HUDEP-2 (cell line): ENCODE data around the gene MACROD2.
"Not testable (repeated sequence)": the region's sequence is repeated elsewhere in the genome, so short reads cannot be mapped to it uniquely, and the experiment has no call there.

Source experiments
- DNase-seq, 76 experiments: peaks; one replicate each; lab custom pipeline; 2025; ENCODE audit not compliant: unreplicated experiment in 76 of 76; lab: John Stamatoyannopoulos, UW

MACROD2 gene

DNA sequence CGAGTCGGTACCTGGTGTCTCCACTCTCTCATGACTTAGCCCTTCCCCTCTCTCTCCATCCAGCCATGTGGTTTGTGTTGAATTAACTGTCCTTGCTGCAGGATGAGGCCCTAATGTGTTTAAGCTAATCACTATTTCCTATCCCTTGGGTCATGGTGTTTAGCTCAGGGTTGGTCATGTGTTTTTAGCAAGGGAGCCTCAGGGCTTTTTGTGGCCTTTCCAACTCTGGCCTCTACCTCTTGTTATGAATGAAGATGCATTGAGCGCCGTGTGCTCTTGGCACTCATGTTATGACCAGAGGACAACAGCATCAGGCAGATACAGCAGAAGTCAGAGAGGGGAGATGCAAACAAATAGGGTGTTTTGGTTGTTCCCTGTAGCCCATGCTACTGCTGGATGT, 1016.3 kb downstream of the MACROD2 start:
- no peak for DNase-seq

DNA sequence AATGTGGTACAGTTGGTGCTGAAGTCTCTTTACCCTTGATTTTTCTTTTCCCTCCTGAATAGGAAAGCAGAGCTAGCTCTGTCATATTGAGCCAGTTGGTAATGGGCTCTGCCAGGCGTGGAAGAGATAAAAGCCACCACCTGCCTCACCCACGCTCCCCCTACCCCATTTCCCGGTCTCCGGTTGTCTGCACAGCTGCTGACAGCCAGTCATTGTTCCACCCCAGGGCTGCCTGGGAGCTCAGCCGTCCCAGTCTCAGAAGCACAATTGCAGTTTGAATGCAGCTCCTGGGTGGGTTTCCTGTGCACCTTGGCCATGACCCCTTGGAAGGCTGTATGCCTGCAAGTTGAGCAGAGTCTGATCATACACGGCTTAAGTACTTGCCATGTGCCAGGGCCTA, 1017.2 kb downstream of the MACROD2 start:
- DNase-seq, result no peak

DNA sequence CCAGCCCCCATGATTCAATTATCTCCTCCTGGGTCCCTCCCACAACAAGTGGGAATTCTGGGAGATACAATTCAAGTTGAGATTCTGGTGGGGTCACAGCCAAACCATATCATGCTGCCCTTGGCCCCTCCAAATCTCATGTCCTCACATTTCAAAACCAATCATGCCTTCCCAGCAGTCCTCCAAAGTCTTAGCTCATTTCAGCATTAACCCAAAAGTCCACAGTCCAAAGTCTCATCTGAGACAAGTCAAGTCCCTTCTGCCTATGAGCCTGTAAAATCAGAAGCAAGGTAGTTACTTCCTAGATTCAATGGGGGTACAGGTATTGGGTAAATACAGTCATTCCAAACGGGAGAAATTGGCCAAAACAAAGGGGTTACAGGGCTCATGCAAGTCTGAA, 1021.6 kb downstream of the MACROD2 start:
- not testable (repeated sequence) for DNase-seq

- DNase-seq, result no peak
Measured at GRCh38 chr20:15018966-15019365, 1023.6 kb downstream of the MACROD2 start.

- no peak for DNase-seq
Measured at GRCh38 chr20:15020845-15021244, 1025.5 kb downstream of the MACROD2 start.

GRCh38 chr20:15022921-15023320, 1027.6 kb downstream of the MACROD2 start:
- no peak for DNase-seq

- DNase-seq, result no peak
Measured at GRCh38 chr20:15026759-15027158, 1031.4 kb downstream of the MACROD2 start.

GRCh38 chr20:15030826-15031225, 1035.5 kb downstream of the MACROD2 start:
- DNase-seq, result no peak

DNA sequence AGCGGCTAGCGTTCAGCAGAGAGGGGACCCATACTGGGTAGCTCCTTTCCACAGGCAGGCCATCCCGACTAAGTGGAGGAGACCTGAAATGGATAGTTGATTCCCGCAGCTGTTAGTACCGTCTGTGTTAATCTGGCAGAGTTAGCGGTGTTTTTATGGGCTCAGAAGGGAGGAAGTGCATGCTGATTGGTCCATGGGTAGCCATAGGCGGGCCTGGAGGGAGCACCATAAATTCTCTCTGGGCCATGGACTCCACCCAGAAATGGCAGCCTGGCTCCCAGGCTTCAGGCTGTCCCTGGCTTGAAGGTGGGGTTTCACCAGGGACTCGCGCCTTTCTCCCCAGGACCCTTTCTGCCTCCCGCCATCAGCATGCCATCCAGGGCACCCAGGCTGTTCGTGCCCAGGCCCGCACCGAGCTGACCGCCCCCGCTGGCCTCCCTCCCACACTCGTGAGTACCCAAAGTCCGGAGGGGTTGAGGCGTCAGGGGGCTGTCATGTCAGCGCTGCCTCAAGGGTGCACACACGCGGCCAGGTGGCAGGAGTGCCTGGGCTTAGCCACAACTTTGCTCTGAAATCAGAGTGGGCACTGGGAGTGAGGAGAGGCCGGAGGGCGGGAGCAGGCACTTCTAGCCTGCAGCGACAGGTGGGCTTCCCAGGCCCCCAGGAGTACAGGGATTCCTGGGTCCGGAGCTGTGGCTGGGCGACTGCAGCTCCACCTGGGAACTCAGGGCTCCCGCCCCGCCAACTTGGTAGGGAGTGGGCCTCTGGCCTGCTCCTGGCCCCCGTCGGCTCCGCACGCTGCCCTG, 1036.4 kb downstream of the MACROD2 start:
- no peak for DNase-seq

DNA sequence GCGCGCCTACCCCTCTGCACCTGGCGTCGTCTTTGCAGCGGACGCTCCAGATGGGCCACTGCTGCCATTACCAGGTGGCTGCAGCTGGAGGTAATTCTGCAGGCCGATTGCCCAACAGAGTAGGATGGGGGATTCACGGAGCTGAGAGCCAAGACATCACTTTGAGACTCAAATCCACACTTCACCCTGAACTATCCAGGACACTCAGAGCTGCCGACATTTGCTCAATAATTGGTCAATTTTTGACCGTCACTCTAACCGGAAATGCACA, 1037.0 kb downstream of the MACROD2 start:
- DNase-seq, result no peak

GRCh38 chr20:15033269-15033668, 1038.0 kb downstream of the MACROD2 start:
- DNase-seq, result no peak

DNA sequence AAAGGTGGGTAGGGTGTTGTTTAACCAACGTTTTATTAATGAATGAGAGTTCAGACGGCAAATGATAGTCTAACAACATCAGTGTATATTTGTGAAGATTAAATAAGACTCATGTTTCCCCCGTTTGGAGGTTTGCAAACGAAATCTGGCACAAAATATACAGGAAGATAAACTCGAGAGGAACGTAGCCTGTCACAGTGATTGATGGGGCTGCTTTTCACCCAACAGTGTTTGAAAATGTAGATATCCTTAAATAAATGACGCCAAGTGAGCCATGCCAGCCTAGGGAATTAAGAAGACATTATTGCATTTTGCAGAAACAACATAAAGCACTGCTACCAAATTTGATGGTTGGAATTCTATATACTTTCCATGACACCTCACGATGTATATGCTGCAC, 1038.6 kb downstream of the MACROD2 start:
- no peak for DNase-seq

GRCh38 chr20:15036948-15037347, 1041.6 kb downstream of the MACROD2 start:
- no peak for DNase-seq

- no peak for DNase-seq
Measured at GRCh38 chr20:15039088-15039752, 1043.9 kb downstream of the MACROD2 start.

GRCh38 chr20:15042723-15043122, 1047.4 kb downstream of the MACROD2 start:
- no peak for DNase-seq

- DNase-seq, result no peak
Measured at GRCh38 chr20:15045246-15045645, 1049.9 kb downstream of the MACROD2 start.

GRCh38 chr20:15047042-15047441, 1051.7 kb downstream of the MACROD2 start:
- no peak for DNase-seq

DNA sequence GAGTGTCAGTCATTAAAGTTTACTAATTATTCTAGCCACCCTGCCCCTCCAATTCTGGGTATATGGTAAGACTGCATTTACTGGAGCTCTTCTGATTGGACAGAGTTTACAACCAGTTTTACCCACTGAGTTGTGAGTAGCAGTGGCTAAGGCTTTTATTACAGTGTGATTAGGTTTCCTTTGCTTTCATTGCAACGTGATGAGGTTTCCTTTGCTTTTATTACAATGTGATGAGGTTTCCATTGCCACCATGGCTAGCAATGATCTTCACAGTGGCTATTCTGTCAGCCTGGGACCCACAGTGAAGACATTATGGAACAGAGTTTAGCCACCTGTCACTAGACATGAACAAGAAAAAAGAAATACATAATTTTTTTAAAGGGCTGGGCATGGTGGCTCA, 1052.3 kb downstream of the MACROD2 start:
- no peak for DNase-seq

GRCh38 chr20:15056246-15056645, 1060.9 kb downstream of the MACROD2 start:
- DNase-seq, result no peak

- DNase-seq, result no peak
Measured at GRCh38 chr20:15058841-15059240, 1063.5 kb downstream of the MACROD2 start.

GRCh38 chr20:15059438-15059837, 1064.1 kb downstream of the MACROD2 start:
- DNase-seq, result no peak

DNA sequence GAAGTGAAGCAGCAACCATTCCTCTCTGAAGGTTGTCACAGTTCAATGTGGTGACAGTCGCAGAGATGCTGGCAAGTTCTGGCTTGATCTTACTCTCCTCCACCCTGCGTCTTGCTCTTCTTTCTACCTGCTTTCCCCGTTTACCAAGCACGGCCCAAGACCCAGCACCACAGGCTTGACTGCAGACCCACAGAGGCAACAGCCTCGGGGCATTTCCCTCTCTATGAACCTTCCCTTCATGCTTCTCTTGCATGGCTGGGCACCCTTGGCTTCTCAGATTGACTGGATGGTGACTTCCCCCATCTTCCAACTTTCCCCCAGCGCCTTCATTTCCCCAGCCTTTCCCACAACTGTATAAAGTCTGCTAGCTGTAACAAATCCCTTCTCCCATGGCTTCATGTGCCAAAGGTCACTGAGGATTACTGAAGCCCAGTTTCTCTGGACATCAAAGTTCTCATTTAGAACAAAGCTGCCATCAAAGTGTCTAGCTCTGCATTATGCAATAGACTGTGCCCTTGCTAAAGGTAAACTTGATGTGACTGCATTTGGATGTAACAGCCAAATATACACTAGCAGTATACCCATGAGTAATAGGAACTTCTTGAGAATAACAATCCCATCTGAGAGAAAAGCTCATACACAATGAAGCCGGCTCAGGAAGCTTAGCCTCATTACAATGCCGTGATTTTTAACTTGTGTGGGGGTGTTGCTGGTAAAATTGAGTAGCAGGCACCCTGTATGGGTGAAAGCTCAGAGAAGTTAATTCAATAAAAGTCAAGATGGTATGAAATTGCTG, 1065.1 kb downstream of the MACROD2 start:
- no peak for DNase-seq
